ENCODE measurements around the gene USF3.

DNA sequence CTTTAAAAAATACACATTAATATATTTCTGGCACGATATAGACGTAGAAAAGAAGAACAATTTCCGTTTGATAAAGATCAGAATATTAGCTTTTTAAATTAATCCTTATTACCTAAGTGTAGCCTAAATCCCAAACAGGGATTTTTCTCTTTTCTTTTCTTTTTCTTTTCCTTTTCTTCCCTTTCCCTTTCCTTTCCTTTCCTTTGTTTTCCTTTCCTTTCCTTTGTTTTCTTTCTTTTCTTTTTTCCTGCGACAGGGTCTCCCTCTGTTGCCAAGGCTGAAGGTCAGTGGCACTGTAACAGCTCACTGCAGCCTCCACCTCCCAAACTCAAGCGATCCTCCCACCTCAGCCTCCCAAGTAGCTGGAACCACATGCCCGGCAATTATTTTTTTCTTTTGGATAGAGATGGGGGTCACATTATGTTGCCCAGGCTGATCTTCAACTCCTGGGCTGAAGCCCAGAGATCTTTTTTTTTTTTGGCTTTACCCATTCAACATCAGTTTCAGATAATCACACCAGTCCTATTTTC is 1.8 kb upstream of the USF3 start:
- no peak for TF ChIP-seq RCOR1 (IDR thresholded peaks at IDR 0.05; ENCODE audit: insufficient replicate concordance, low read length)
- no peak for TF ChIP-seq RAD21 (IDR thresholded peaks at IDR 0.05; ENCODE audit: low read length)
- TF ChIP-seq POLR2A (IDR thresholded peaks at IDR 0.05; ENCODE audit: low read depth, low read length), result no peak
